ENCODE data around the gene CHCHD3.
"Not testable (repeated sequence)": the region's sequence is repeated elsewhere in the genome, so short reads cannot be mapped to it uniquely, and the experiment has no call there.

The CHCHD3 gene

GRCh38 chr7:132941905-132942304 is 140.0 kb downstream of the CHCHD3 start:
- no peak for DNase-seq

DNA sequence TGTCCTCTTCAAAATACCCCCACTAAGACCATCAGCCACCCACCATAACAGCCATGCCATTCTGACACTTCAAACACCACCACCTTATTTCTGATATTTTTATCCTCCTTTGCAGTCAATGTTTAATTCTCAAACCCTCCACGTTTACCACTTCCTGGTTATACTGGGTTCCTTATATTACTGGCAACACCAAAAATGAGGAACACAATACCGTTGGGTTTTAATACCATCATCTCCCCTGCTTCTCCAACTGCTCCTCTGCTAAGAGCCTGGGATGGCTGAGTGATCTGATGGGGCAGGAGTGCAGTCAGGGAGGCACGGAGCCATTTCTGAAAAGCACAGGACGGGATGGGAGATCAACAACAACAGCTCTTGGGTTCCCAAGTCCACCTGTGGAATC is 140.5 kb downstream of the CHCHD3 start:
- no peak for DNase-seq

DNA sequence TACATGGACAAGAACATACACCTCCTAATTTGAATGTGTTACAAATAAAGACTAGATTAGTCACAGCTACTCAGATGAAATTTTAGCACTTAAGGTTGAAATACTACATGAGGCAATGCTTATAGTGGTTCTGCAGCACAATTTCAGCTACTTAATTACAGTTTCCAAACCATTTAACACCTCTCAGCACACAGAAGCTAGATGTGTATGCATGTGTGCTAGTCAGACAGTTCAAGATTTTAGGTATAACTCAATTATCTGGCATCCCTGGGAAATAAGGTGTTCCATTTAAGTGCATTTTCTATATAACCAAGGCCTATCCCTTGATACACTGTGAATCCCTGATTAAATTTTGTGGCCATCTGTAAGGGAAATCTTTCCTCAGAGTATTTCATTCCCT is 141.8 kb downstream of the CHCHD3 start:
- no peak for DNase-seq

GRCh38 chr7:132939495-132939894 is 142.4 kb downstream of the CHCHD3 start:
- no peak for DNase-seq

DNA sequence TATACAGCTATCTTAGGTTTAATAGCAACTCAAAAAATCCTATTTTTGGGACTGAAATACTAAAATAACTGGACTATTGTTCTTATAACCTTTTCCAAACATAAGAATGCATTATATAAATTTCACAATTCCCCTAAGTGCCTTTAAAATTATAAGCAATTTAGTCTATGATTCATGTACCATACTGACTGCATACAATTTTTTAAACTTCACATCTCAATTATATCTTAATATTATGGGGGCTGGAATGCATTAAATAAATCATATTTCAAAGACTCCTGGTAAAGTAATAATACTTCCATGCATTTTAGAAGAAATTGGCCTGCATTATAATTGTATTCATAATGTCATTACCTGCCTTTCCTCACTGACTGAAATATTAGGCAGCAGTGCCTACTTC is 144.6 kb downstream of the CHCHD3 start:
- no peak for DNase-seq

DNA sequence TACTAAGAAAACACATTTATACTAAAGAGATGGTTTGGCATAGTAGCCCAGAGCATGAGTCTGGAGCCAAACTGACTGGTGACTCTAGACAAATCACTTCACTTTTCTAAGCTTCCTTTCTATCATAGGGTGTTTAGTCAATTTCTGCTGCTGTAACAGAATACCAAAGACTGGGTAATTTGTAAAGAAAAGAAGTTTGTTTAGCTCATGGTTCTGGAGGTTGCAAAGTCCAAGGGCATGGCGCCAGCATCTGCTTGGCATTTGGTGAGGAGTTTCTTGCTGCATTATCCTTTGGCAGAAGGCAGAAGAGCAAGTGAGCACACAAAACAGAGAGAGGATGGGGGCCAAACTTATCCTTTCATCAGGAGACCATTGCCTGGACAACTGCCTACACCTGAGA is 146.3 kb downstream of the CHCHD3 start:
- DNase-seq, result no peak

DNA sequence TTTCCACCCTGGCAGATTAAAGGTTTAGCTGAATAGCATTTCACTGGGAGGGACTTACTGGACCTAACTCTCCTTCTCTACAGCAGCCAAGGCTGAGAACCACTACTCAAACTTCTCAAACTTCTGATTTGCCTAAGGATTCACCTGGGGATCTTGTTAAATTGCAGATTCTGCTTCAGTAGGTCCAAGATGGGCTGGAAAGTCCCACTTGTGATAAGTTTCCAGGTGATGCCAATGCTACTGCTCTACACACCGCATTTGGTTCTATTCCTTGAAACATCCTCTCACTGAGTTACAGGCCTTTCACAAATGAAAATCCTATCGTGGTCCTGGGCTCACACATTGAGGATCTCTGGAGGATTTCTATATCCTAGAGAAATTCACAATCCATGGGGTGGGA is 147.9 kb downstream of the CHCHD3 start:
- DNase-seq, result no peak

- DNase-seq, result peak; percentile 29
Measured at GRCh38 chr7:132933072-132933458, 148.8 kb downstream of the CHCHD3 start.

- DNase-seq, result no peak
Measured at GRCh38 chr7:132932296-132933071, 149.4 kb downstream of the CHCHD3 start.

DNA sequence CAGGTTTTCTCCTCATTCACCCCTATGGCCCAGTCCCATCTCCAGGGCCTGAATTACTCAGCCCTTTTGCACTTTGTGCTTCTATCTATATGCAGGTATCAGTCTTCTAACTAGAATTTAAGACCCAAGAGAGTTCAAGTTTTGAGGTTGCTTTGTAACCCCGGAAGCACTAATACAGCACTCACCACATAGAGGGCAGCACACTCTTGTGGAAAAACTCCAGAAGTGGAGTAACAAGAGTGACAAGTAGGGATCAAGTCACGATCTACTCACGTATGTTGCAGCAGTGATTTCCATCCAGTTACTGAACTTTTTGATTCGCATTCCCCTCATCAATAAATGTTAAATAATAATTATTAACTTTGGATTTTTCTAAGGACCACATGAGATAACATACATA is 151.0 kb downstream of the CHCHD3 start:
- DNase-seq, result no peak

DNA sequence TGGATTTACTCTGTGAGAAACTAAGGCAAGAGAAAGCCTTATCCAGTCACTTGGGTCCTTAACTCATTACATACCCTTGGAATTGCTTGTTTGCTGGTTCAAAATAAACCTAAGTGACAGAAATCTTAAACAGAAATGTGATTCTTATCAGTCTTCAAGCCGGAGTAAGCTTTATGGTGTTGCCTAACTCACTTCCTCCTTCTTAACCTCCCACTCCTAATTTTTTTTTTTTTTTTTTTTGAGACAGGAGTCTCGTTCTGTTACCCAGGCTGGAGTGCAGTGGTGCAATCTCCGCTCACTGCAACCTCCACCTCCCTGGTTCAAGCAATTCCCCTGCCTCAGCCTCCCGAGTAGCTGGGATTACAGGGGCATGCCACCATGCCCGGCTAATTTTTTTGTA is 151.9 kb downstream of the CHCHD3 start:
- DNase-seq, result not testable (repeated sequence)

GRCh38 chr7:132919771-132920170 is 162.1 kb downstream of the CHCHD3 start:
- no peak for DNase-seq

GRCh38 chr7:132915647-132916046 is 166.2 kb downstream of the CHCHD3 start:
- no peak for DNase-seq

DNA sequence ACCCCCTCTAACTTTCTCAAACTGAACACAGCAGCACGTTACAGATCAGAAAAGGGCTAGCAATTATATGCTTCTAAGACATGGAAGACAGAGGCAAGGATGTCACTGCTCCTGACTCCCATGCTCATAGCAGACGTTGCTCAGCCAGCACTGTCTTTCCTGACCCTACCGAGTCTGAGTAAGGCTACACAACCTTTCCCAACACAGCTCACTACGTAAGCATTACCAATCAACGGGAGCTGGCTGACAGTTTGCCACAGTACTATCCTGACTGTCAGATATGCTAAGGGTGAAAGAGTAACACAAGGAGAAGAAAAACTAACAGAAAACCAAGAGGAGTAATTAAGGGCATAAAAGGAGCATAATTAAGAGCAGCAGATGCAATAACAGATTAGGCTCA is 171.2 kb downstream of the CHCHD3 start:
- no peak for DNase-seq

DNA sequence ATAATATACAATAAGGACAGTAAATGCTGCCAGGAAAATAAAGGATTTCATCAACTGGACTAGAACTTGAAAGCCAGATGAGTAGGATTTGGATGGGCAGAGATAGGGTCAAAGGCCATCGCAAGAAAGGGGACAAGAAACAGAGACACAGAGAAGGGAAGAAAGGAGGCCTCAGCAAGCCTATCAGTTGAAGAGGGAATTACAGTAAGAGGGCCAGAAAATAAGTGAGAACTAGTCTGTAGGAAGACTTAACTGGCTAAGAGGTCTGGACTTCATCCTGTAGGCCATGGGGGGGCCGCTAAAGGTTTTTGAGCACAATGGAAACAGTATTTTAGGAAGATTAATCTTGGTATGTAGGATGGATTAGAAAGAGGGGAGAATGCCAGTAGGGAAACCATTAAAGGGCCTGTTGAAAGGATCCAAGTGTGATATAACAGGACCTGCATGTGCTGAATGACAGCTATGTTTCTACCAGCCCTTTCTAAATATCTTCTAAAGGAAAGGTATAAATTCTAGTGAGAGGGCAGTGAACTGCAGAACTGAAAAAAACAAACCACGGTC is 174.4 kb downstream of the CHCHD3 start:
- no peak for DNase-seq

DNA sequence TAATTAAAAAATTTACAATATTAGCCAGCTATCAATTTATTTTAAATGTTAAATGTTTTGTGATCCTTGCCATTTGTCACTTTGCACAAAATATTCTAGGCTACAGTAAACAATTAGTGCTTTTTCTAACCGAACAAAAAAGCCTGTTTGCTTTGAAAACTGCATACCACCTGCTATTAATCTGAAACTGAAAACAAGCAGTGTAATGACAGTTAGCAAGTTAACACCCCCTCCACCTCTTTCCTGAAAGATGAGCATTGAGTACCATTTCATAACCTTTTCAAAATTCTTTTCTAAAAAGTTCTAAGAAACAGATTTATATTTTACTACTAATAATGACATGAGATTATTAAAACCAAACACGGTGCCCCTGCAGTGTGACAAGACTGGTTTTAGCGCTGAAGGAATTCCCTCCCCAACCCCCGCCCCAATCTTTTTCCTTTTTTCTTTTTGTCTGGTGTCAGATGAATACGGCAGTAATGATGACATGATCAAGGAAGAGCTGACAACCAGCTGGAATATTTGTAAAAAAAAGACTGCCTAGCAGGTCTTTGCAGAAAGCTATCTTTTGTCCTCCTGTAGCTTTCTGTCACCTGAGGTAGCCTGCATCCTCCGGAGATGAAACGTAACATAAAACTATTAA is 175.6 kb downstream of the CHCHD3 start:
- DNase-seq, result no peak

- not testable (repeated sequence) for DNase-seq
Measured at GRCh38 chr7:132905136-132905535, 176.8 kb downstream of the CHCHD3 start.

DNA sequence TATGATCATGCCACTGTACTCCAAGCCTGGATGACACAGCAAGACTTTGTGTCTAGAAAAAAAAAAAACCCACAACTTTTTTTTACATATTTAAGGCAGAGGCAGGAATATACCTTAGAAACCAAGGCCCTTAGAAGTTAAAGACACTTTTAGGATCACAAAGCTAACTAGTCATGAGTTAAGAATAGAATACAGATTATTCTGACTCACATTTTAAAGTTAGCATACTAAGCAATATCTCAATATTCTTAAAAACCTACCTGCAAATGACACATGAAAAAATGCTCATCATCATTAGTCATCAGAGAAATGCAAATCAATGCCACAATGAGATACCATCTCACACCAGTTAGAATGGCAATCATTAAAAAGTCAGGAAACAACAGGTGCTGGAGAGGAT is 177.7 kb downstream of the CHCHD3 start:
- DNase-seq, result no peak

DNA sequence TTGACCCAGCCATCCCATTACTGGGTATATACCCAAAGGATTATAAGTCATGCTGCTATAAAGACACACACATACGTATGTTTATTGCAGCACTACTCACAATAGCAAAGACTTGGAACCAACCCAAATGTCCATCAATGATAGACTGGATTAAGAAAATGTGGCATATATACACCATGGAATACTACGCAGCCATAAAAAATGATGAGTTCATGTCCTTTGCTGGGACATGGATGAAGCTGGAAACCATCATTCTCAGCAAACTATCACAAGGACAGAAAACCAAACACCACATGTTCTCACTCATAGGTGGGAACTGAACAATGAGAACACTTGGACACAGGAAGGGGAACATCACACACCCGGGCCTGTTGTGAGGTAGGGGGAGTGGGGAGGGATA is 179.6 kb downstream of the CHCHD3 start:
- not testable (repeated sequence) for DNase-seq

GRCh38 chr7:132901241-132901640 is 180.6 kb downstream of the CHCHD3 start:
- DNase-seq, result no peak

GRCh38 chr7:132899833-132900232 is 182.1 kb downstream of the CHCHD3 start:
- DNase-seq, result no peak

- DNase-seq, result not testable (repeated sequence)
Measured at GRCh38 chr7:132898641-132899175, 183.2 kb downstream of the CHCHD3 start.

GRCh38 chr7:132897093-132897687 is 184.7 kb downstream of the CHCHD3 start:
- DNase-seq, result no peak

GRCh38 chr7:132895231-132895630 is 186.7 kb downstream of the CHCHD3 start:
- no peak for DNase-seq

Data from SIG-M5 (cell line).